NCI-H524 (cell line): ENCODE data around the gene OGFOD3.
"Not testable (repeated sequence)": the region's sequence is repeated elsewhere in the genome, so short reads cannot be mapped to it uniquely, and the experiment has no call there.

Experiments used
- DNase-seq, 2 experiments: peaks; one replicate each; lab custom pipeline; 2025; lab: John Stamatoyannopoulos, UW

Gene OGFOD3

GRCh38 chr17:82373072-82373452 is 45.3 kb downstream of the OGFOD3 start:
- DNase-seq, result not testable (repeated sequence)

- DNase-seq, result no peak
Measured at GRCh38 chr17:82372249-82373071, 45.9 kb downstream of the OGFOD3 start.

GRCh38 chr17:82371333-82372248 is 46.8 kb downstream of the OGFOD3 start, which contains the start of gene UTS2R:
TSS of gene UTS2R (plus strand) at chr17:82371765. CDS start at chr17:82374325, 2,560 bp downstream.
- no peak for DNase-seq

- DNase-seq, result peak in 1 of 2 experiments; percentile 11
Measured at GRCh38 chr17:82370471-82371332, 47.7 kb downstream of the OGFOD3 start.

GRCh38 chr17:82369211-82369610 is 49.2 kb downstream of the OGFOD3 start:
- DNase-seq, result no peak

- peak in 1 of 2 experiments; percentile 10 for DNase-seq
Measured at GRCh38 chr17:82367724-82368524, 50.5 kb downstream of the OGFOD3 start.

GRCh38 chr17:82366749-82367148 is 51.6 kb downstream of the OGFOD3 start:
- DNase-seq, result no peak

GRCh38 chr17:82365606-82366295 is 52.6 kb downstream of the OGFOD3 start:
- peak in 1 of 2 experiments; percentile 64 for DNase-seq

- DNase-seq, result no peak
Measured at GRCh38 chr17:82361885-82362633, 56.3 kb downstream of the OGFOD3 start.

- not testable (repeated sequence) for DNase-seq
Measured at GRCh38 chr17:82359451-82360074, 58.8 kb downstream of the OGFOD3 start.

- DNase-seq, result peak in 1 of 2 experiments; percentile 27
Measured at GRCh38 chr17:82358465-82359350, 59.7 kb downstream of the OGFOD3 start, which contains the start of gene TEX19. TSS of gene TEX19 (plus strand) at chr17:82359247. CDS start at chr17:82362151, 2,904 bp downstream.

GRCh38 chr17:82357394-82357793 is 61.0 kb downstream of the OGFOD3 start:
- no peak for DNase-seq

- peak in 1 of 2 experiments; percentile 15 for DNase-seq
Measured at GRCh38 chr17:82356845-82357355, 61.5 kb downstream of the OGFOD3 start.

- no peak for DNase-seq
Measured at GRCh38 chr17:82355770-82356427, 62.5 kb downstream of the OGFOD3 start.

GRCh38 chr17:82354804-82355308 is 63.5 kb downstream of the OGFOD3 start:
- DNase-seq, result no peak

- DNase-seq, result no peak
Measured at GRCh38 chr17:82353484-82353883, 64.9 kb downstream of the OGFOD3 start.
